Renal cortex interstitium (tissue), 11 donors: ENCODE measurements around the gene FOCAD. TPM values are rescaled to one million over a fixed set of nuclear protein-coding genes. Genes with fewer than 3 reads are reported as not detected.
"Not testable (repeated sequence)": the region's sequence is repeated elsewhere in the genome, so short reads cannot be mapped to it uniquely, and the experiment has no call there.

Experiments used
- DNase-seq, 11 donors: peaks; one replicate each; pipeline ENCODE4 v3.0.0-alpha.2; 2013; ENCODE audit warnings: low read depth in 9 of 11, low spot score in 4 of 11; ENCODE audit errors: extremely low read depth in 1 of 11
- polyA plus RNA-seq, 3 donors: library from polyadenylated mRNA; unstranded; fragments of 120-200 nt; gene quantifications; one replicate each; pipeline ENCODE4 v1.2.1, GENCODE V29; 2013; ENCODE audit not compliant: insufficient read length in 3 of 3

FOCAD gene
- polyA plus RNA-seq, 3 donors: 26.8 to 36.8 (median 29.8) TPM

DNA sequence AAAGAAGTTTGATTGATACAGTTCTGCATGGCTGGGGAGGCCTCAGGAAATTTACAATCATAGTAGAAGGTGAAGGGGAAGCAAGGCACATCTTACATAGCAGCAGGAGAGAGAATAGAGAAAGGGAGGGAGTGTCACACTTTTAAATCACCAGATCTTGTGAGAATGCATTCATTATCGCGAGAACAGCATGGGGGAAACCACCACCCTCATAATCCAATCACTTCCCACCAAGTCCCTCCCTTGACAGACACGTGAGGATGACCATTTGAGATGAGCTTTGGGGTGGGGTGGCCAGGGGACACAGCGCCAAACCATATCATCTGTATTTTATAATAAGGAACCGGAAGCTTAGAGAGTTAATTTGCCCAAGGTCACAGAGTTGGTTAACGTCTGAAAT, 13.7 kb upstream of the FOCAD start:
- no peak for DNase-seq

DNA sequence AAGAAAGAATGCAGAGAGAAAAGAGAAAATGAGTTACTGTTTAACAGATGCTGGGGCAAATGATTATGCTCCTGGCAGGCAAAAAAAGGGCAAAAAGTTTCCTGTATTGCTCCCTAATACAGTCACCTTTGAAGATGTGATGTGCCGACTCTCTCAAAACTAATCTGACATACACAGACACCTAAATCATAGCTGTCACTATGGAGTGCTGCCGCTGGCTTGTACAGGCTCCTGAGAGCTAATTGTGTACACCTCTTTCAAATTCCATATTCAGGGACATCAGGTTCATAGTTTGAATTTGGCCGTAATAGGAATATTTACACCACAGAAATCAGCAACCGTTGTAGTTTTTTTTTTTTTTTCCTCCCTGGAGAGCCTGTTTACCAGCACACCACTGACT, 12.4 kb upstream of the FOCAD start:
- no peak for DNase-seq

DNA sequence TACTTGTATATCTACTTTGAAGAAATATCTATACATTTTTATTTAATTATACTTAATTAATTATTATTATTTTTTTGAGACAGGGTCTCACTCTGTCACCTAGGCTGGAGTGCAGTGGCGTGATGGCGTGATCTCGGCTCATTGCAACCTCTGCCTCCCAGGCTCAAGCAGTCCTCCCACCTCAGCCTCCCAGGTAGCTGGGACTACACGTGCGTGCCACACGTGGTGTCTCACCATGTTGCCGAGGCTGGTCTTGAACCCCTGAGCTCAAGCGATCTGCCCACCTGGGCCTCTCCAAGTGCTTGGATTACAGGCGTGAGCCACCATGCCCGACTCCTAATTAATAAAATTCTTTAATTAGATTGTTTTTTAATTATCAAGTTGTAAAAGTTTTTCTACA, 10.5 kb upstream of the FOCAD start:
- not testable (repeated sequence) for DNase-seq

- no peak for DNase-seq
Observed at GRCh38 chr9:20681467-20681866, 2.6 kb upstream of the FOCAD start.

GRCh38 chr9:20683351-20684034, 566 bp upstream of the FOCAD start:
- peak in 2 of 11 donors; percentile 6 to 9 for DNase-seq

GRCh38 chr9:20684875-20685696, 1.0 kb downstream of the FOCAD start:
- peak in 1 of 11 donors; percentile 27 for DNase-seq

GRCh38 chr9:20685769-20686168, 1.7 kb downstream of the FOCAD start:
- DNase-seq: no peak

DNA sequence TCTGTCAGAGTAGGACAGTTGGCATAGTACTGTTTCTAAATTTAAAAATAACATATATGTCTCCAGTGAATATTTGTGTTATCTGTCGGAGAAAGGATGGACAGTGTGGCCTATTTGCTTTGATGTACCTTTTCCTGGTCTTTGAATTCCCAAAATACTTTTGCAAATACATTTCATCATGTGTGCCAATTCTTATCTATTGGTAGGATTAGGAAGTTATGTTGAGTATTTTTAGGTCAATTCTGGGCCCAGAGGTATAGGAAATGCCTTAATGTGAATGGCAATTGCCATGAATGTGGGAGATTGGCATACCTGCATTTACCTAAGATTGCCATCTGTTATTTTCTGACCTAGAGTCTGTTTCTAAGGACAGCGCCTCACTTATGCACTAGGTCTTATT, 5.8 kb downstream of the FOCAD start:
- DNase-seq: no peak

GRCh38 chr9:20692554-20692953, 8.5 kb downstream of the FOCAD start:
- DNase-seq: no peak

DNA sequence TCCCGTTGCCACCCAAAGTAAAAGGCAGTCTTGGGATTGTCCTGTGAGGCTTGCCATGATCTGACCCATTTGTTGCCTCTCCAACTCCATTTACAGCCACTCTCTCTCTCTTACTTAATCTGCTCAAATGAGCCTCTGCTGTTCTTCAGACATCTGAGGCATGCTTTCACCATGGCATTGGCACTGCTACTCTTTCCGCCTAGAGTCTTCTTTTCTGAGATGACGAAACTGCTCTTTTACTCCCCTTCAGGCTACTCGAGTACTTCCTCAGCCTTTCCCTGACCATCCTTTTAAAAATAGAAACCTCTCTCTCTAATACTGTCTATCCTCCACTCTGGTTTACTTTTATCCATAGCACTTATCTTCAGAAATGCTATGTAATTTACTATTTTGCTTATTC, 9.0 kb downstream of the FOCAD start:
- DNase-seq: no peak

- DNase-seq: no peak
Observed at GRCh38 chr9:20694248-20694647, 10.2 kb downstream of the FOCAD start.

- DNase-seq: no peak
Observed at GRCh38 chr9:20697021-20697719, 13.1 kb downstream of the FOCAD start.

DNA sequence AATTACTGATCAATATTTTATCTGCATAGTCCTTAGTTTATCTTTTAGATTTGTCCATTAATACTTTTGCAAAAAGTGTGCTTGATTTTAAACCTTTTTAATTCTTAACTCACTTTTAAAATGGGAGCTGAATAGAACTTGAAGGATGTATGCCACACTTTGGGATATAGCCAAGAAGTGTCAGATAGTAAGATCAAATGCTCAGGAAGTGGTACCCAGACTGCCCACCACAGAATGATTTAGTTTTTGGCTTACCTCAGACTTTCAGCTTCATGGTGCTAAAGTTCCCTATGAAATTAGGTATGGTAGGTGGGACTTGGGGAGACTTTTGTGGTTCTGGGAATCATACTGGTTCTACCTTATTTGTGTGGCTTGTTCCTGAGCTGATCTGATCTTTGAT, 14.7 kb downstream of the FOCAD start:
- DNase-seq: no peak

- peak in 2 of 11 donors; percentile 7 to 17 for DNase-seq
Observed at GRCh38 chr9:20701060-20701459, 17.0 kb downstream of the FOCAD start.

DNA sequence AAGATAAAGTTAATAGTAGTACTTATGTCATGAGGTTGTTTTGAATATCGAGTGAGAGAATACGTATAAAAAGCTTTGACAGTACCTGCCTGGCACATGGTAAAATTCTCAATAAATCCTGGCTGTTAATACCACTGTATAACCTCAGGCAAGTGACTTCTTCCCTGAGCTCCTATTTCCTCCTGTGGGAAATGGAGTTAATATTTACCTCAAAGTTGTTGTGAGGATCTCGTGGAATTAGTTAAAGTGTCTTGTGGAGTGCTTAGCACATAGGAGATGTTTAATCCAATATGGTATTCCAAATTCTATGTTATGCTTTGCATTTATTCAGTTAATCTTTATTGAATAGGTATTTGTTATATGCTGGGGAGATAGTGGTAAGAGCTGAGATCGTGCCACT, 18.5 kb downstream of the FOCAD start:
- peak in 1 of 11 donors; percentile 27 for DNase-seq

- DNase-seq: no peak
Observed at GRCh38 chr9:20703146-20703545, 19.1 kb downstream of the FOCAD start.

DNA sequence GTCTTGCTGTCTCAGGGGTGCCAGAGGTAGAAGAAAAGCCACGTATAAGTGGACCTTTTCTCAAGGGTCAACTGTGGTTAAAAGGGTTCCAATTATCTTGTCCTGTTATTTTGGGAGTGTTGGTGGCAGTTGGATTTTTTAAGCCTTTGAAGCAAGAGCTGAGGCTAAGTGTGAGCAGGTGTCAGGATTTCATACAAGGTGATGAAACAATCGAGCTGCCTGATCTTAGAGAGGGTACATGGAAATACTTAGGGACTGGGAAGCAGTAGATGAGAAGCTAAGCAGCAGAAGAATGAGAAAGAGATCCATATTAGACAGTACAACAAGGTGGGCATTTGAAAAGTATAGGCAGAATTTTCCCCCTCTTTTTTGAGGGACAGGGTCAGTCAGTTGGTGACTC, 23.6 kb downstream of the FOCAD start:
- no peak for DNase-seq

DNA sequence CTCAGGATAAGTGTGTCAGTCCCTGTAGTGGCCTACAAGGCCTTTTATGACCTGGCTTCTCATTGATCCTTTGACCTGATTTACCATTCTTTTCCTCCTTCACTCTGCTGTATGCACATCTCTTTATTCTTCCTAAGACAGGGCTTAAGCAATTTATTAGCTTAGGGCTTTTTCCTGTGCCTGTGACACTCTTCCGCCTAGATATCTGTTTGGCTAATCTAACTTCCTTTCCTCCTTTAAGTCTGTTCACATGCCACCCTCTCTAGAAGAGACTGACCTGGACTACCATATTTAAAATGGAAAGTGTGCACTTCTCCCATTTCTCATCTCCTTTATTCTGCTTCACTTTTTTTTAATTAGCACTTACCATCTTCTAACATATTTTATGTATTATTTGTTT, 29.1 kb downstream of the FOCAD start:
- DNase-seq: no peak

DNA sequence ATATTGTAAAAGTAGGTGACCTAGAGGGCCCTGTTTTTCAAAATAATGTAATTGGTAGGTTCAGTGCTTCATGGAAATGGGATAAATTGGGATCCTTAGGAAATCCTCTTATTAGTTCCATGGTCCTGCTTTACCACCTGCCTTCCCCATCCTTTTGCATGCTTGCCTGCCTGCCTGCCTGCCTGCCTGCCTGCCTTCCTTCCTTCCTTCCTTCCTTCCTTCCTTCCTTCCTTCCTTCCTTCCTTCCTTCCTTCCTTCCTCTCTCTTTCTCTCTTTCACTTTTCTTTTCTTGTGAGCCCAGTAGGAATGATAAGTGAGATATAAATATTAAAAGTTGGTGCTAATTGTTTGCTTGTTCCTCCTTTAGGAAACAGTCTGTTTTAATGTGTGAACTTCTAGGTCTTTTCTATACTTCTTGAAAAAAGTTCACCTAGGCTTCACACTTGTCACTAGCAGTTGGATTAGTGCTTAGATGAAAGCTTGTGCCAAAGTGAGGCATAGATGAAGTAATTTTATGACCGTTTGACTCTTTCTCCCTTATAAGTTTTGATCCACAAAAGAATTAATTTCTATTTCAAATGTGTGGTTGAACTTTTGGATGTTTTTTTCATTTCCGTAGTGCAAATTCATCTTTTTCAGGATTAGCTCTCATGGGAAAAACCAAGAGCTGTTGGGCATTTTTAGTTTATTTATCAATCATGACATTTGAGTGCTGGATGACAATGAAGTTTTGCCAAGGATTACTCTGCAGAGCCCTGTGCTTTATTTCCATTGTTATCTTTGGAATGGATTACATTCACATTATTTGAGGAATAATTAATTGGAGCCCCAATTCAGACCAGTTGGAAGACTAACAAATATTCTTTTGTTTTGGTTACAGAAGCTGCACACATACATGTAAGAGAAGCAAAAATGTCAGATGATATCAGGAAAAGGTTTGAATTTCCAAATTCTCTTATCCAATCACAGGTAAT, 30.7 kb downstream of the FOCAD start:
- DNase-seq: no peak
